ENCODE measurements around the gene CCBE1.

DNA sequence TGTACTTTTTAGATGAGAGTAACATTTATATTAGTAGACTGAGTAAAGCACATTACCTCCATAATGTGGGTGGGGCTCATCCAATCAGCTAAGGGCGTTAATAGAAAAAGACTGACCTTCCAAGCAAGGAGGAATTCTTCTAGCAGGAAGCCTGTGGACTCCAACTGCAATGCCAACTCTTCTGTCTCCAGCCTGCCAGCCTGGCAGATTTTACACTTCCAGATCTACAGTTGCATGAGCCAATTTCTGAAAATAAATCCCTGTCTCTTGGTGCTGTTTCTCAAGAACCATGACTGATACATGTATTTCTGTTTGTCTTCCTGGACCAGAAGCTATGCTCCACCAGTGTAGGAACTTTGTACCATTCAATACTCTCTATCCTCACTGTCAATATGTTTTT, 269.2 kb downstream of the CCBE1 start:
- TF ChIP-seq, protein P1, sequence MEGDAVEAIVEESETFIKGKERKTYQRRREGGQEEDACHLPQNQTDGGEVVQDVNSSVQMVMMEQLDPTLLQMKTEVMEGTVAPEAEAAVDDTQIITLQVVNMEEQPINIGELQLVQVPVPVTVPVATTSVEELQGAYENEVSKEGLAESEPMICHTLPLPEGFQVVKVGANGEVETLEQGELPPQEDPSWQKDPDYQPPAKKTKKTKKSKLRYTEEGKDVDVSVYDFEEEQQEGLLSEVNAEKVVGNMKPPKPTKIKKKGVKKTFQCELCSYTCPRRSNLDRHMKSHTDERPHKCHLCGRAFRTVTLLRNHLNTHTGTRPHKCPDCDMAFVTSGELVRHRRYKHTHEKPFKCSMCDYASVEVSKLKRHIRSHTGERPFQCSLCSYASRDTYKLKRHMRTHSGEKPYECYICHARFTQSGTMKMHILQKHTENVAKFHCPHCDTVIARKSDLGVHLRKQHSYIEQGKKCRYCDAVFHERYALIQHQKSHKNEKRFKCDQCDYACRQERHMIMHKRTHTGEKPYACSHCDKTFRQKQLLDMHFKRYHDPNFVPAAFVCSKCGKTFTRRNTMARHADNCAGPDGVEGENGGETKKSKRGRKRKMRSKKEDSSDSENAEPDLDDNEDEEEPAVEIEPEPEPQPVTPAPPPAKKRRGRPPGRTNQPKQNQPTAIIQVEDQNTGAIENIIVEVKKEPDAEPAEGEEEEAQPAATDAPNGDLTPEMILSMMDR (conservative IDR thresholded peaks at IDR 0.05 in 1 of 2, IDR thresholded peaks at IDR 0.05 in 1 of 2; ENCODE audit: low read depth in 1 of 2, low read length in 2 of 2) = no peak
- no peak for TF ChIP-seq EZH2 (IDR thresholded peaks at IDR 0.05; ENCODE audit: low read length, missing control alignments)
